OCI-M2 (cell line): ENCODE results near the gene REV3L.
"Not testable (repeated sequence)": the region's sequence is repeated elsewhere in the genome, so short reads cannot be mapped to it uniquely, and the experiment has no call there.

Experiments
- DNase-seq: peaks from one replicate; lab custom pipeline; 2025; ENCODE audit not compliant: unreplicated experiment; lab: John Stamatoyannopoulos, UW

The REV3L gene

GRCh38 chr6:111266276-111266675, 216.7 kb downstream of the REV3L start:
- DNase-seq = no peak

GRCh38 chr6:111265842-111266241, 217.2 kb downstream of the REV3L start:
- no peak for DNase-seq

DNA sequence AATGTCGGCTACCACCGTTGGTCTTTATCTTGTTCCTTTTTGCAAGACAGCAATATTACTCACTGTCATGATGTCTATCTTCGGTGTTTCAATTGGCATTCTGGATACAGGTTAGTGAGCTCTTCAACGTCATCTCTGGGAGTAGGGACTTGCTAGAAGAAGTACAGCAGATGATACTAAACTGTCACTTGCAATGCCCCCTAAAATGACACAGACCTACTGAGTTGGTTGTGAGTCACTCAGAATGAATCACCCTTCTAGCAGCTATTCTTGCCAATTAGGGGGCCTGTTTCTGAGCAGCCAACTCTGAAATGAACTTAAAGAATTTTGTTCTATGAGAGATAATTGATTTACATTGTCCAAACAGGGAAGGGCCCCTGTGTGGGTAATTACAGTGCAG, 219.2 kb downstream of the REV3L start:
- DNase-seq = no peak

GRCh38 chr6:111260570-111261298, 222.3 kb downstream of the REV3L start:
- DNase-seq = no peak

- peak; percentile 92 for DNase-seq
Observed at GRCh38 chr6:111259089-111259831, 223.8 kb downstream of the REV3L start.

GRCh38 chr6:111258615-111259088, 224.4 kb downstream of the REV3L start:
- no peak for DNase-seq

- DNase-seq = no peak
Observed at GRCh38 chr6:111258010-111258409, 225.0 kb downstream of the REV3L start.

DNA sequence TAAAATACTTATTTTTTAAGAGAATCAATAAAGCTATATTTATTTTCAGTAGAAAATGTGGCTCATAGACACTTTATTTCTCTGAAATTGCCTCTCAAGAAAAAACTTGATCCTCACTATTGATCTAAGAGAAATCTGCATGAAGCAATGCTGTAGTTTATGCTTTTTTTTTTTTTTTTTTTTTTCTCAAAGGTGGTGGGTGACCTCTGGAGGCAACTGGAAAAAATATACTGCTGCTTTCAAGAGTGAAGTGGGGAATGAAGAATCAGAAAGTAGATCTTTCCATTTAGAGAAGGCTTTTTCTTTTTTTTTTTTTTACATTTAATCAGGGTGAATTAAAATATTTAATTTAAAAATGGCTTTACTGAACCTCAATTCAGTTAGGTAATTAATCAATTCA, 226.4 kb downstream of the REV3L start:
- DNase-seq = no peak

GRCh38 chr6:111255838-111256237, 227.2 kb downstream of the REV3L start:
- not testable (repeated sequence) for DNase-seq

DNA sequence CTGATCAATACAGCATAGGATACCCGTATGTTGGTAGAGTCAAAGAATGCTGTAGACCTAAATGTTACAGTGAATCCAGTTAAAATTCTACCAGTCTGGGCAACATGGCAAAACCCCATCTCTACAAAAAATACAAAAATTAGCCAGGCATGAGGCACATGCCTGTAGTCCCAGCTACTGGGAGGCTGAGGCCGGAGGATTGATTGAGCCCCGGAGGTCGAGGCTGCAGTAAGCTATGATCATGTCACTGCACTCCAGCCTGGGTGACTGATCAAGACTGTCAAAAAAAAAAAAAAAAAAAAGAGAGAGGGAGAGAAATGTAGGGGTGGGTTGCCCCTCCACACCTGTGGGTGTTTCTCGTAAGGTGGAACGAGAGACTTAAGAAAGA, 228.2 kb downstream of the REV3L start:
- no peak for DNase-seq

DNA sequence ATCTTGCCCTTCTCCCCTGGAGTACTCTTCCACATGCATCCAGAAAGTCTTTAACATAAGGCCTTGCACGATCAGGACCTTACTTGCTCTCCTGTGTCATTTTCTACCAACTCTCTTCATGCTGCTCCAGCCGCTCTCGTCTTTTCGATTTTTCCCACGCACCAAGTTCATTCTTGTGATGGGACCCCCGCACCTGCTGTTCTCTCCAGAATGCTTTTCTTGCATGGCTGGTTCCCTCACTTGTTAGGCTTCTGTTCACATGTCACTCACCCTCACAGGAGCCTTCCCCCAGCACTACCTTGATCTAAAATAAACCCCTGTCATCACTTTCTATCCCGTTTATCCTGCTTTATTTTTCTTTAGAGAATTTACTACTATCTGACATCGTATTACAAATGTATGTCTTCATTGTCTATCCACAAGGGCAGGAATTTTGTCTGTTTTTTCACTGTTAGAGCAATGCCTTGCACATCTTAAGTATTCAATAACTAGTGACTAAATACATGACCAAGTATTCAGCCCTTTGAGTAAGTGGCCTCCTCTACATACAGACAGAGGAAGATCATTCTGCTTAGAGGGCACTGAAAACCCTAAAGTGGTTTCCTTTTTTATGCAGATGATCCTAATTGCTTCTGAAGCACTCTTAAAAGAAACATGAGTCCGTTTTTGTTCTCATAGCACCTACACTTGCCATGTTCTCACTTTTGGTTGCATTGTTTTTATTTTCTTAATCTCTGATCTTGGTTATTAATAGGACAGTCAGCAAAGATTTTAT, 228.8 kb downstream of the REV3L start:
- DNase-seq = no peak

- DNase-seq = no peak
Observed at GRCh38 chr6:111252726-111253125, 230.3 kb downstream of the REV3L start.

GRCh38 chr6:111250791-111251354, 232.1 kb downstream of the REV3L start:
- peak; percentile 88 for DNase-seq
